ENCODE results near the gene PARP15.

The PARP15 gene

DNA sequence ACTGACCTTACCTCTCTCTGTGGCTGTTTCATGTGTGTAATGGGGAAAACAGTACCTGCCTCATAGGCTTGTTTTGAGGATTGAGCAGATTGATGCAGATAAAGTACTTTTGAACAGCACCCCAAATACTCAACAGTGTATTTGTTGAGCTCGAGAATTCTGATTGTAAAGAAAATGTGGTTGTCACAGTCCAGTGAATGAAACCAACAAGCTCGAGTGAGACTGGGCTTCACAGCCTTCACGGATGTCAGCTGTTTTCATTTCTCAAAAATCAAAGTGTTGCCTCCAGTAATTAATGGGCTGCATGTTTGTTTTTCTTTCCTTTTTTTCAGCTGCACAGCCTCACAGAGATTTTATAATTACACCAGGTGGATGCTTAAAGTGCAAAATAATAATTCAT, 43.7 kb downstream of the PARP15 start:
- no peak for TF ChIP-seq PAX5 (IDR thresholded peaks at IDR 0.05; ENCODE audit: insufficient read depth, low read length, severe bottlenecking)
- no peak for TF ChIP-seq POLR2AphosphoS5 (IDR thresholded peaks at IDR 0.05; ENCODE audit: low read depth, low read length)
- no peak; the same call in 1 of the 2 replicates for TF ChIP-seq SPI1 (IDR thresholded peaks at IDR 0.05; ENCODE audit: low read depth, low read length)
- no peak for TF ChIP-seq TAF1 (IDR thresholded peaks at IDR 0.05; ENCODE audit: low read depth, low read length)
- no peak for TF ChIP-seq POU2F2 (IDR thresholded peaks at IDR 0.05; ENCODE audit: low read depth, low read length)
- no peak for TF ChIP-seq POLR2A (IDR thresholded peaks at IDR 0.05; ENCODE audit: low read depth, low read length)
- FAIRE-seq, result peak; percentile 45
- no peak for DNase-seq (ENCODE audit: insufficient read length, low spot score)

- TF ChIP-seq SPI1 (IDR thresholded peaks at IDR 0.05; ENCODE audit: low read depth, low read length) (peak; percentile 52), PAX5 (IDR thresholded peaks at IDR 0.05; ENCODE audit: insufficient read depth, low read length, severe bottlenecking) (no peak), POLR2A (IDR thresholded peaks at IDR 0.05; ENCODE audit: low read depth, low read length) (no peak), POLR2AphosphoS5 (IDR thresholded peaks at IDR 0.05; ENCODE audit: low read depth, low read length) (no peak), TAF1 (IDR thresholded peaks at IDR 0.05; ENCODE audit: low read depth, low read length) (no peak), POU2F2 (IDR thresholded peaks at IDR 0.05; ENCODE audit: low read depth, low read length) (no peak)
Measured at GRCh38 chr3:122623031-122623829, 45.8 kb downstream of the PARP15 start.

DNA sequence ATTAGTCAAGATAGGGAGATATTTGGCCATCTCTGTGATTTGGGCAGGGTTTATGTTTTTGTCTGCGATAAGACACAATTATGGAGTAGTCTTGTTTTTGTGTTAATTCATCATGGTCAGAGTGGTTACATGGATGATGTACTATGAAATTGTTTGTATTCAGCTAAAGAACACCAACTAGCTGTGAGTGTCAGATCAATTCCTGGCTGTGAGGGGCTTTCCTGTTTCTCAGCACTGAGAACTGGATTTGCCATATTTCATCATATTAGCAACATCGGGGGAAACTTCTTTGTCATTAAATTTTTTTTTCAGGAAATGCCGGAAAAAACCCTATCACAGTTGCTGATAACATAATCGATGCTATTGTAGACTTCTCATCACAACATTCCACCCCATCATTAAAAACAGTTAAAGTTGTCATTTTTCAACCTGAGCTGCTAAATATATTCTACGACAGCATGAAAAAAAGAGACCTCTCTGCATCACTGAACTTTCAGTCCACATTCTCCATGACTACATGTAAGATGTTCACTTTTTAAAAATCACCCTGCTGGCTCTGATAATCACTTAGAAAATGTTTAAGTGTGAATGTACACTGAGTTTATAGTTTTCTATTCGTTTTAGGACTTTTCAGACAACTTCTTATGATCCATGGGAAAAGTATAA, 49.2 kb downstream of the PARP15 start:
- FAIRE-seq, result peak; percentile 57
- TF ChIP-seq POU2F2 (IDR thresholded peaks at IDR 0.05; ENCODE audit: low read depth, low read length) (no peak), SPI1 (IDR thresholded peaks at IDR 0.05; ENCODE audit: low read depth, low read length) (no peak), POLR2AphosphoS5 (IDR thresholded peaks at IDR 0.05; ENCODE audit: low read depth, low read length) (no peak), TAF1 (IDR thresholded peaks at IDR 0.05; ENCODE audit: low read depth, low read length) (no peak), POLR2A (IDR thresholded peaks at IDR 0.05; ENCODE audit: low read depth, low read length) (no peak), PAX5 (IDR thresholded peaks at IDR 0.05; ENCODE audit: insufficient read depth, low read length, severe bottlenecking) (no peak)
- DNase-seq (ENCODE audit: insufficient read length, low spot score), result no peak

More at GRCh38 chr3:122623031-122623829, 45.8 kb downstream of the PARP15 start:
- FAIRE-seq (no peak), DNase-seq (ENCODE audit: insufficient read length, low spot score) (no peak)

GRCh38 chr3:122627301-122627700, 49.9 kb downstream of the PARP15 start:
- DNase-seq (ENCODE audit: insufficient read length, low spot score) (no peak), FAIRE-seq (peak; percentile 43)
- TF ChIP-seq TAF1 (IDR thresholded peaks at IDR 0.05; ENCODE audit: low read depth, low read length), result no peak
- no peak for TF ChIP-seq POLR2A (IDR thresholded peaks at IDR 0.05; ENCODE audit: low read depth, low read length)

DNA sequence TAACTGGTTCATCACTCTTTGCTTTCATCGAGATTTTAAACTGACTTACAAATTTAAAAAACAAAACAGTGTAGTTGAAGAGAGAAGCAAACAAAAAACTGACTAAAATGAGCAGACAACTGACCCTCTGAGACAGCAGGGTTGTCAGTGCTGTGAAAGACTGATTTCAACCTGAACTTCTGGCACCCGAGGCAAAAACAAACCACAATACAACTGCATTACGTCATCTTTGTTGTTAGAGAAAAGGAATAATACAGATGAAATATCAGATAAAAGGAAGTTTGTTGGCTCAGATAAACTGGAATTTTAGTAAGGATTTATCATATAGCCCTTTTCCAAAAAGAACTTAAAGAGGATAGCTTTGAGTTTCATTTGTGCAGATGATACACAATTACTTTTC, 51.1 kb downstream of the PARP15 start:
- FAIRE-seq (no peak), DNase-seq (ENCODE audit: insufficient read length, low spot score) (no peak)
- TF ChIP-seq PAX5 (IDR thresholded peaks at IDR 0.05; ENCODE audit: insufficient read depth, low read length, severe bottlenecking) (no peak), POLR2A (IDR thresholded peaks at IDR 0.05; ENCODE audit: low read depth, low read length) (no peak), POLR2AphosphoS5 (IDR thresholded peaks at IDR 0.05; ENCODE audit: low read depth, low read length) (no peak), TAF1 (IDR thresholded peaks at IDR 0.05; ENCODE audit: low read depth, low read length) (no peak)

DNA sequence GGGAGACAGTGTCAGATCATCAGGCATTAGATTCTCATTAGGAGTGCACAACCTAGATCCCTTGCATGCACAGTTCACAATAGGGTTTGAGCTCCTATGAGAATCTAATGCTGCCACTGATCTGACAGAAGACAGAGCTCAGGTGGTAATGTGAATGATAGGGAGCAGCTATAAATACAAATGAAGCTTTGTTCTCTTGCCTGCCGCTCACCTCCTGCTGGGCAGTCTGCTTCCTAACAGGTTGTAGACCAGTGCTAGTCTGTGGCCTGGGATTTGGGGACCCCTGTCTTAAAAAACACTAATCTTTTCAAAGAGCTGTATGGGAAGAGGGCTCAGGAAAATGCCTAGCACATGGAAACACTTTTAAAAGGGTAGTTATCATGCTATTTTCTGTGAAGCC, 52.3 kb downstream of the PARP15 start:
- TF ChIP-seq PAX5 (IDR thresholded peaks at IDR 0.05; ENCODE audit: insufficient read depth, low read length, severe bottlenecking) (no peak), POU2F2 (IDR thresholded peaks at IDR 0.05; ENCODE audit: low read depth, low read length) (no peak), POLR2A (IDR thresholded peaks at IDR 0.05; ENCODE audit: low read depth, low read length) (no peak), SPI1 (IDR thresholded peaks at IDR 0.05; ENCODE audit: low read depth, low read length) (no peak)

GRCh38 chr3:122635789-122636188, 58.3 kb downstream of the PARP15 start:
- DNase-seq (ENCODE audit: insufficient read length, low spot score) (no peak), FAIRE-seq (no peak)
- TF ChIP-seq TAF1 (IDR thresholded peaks at IDR 0.05; ENCODE audit: low read depth, low read length) (no peak), SPI1 (IDR thresholded peaks at IDR 0.05; ENCODE audit: low read depth, low read length) (no peak), POLR2A (IDR thresholded peaks at IDR 0.05; ENCODE audit: low read depth, low read length) (no peak), PAX5 (IDR thresholded peaks at IDR 0.05; ENCODE audit: insufficient read depth, low read length, severe bottlenecking) (no peak), POU2F2 (IDR thresholded peaks at IDR 0.05; ENCODE audit: low read depth, low read length) (no peak), POLR2AphosphoS5 (IDR thresholded peaks at IDR 0.05; ENCODE audit: low read depth, low read length) (no peak)

More for the DNA sequence above, 52.3 kb downstream of the PARP15 start:
- FAIRE-seq (no peak), DNase-seq (ENCODE audit: insufficient read length, low spot score) (no peak)

DNA sequence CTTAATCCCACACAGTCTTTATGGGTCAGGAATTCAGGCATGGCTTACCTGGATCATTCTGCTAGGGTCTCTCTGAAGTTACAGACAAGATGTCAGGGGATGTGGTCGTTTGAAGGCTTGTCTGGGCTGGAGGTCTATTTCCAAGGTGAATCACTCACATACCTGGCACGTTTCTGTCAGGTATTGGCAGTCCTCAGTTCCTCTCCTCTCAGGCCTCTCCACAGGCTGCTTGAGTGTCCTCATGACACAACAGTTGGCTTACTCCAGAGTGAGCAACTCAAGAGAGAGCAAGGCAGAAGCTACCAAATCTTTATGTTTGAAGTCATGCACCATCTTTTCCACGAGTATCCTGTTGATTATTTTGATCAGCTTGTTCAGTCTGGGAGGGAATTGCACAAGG, 59.2 kb downstream of the PARP15 start:
- TF ChIP-seq TAF1 (IDR thresholded peaks at IDR 0.05; ENCODE audit: low read depth, low read length) (no peak), POU2F2 (IDR thresholded peaks at IDR 0.05; ENCODE audit: low read depth, low read length) (no peak), PAX5 (IDR thresholded peaks at IDR 0.05; ENCODE audit: insufficient read depth, low read length, severe bottlenecking) (no peak), POLR2A (IDR thresholded peaks at IDR 0.05; ENCODE audit: low read depth, low read length) (no peak), SPI1 (IDR thresholded peaks at IDR 0.05; ENCODE audit: low read depth, low read length) (no peak), POLR2AphosphoS5 (IDR thresholded peaks at IDR 0.05; ENCODE audit: low read depth, low read length) (no peak)
- no peak for DNase-seq (ENCODE audit: insufficient read length, low spot score)
- FAIRE-seq, result no peak

- TF ChIP-seq POLR2AphosphoS5 (IDR thresholded peaks at IDR 0.05; ENCODE audit: low read depth, low read length), result no peak
- TF ChIP-seq SPI1 (IDR thresholded peaks at IDR 0.05; ENCODE audit: low read depth, low read length), result no peak
- TF ChIP-seq PAX5 (IDR thresholded peaks at IDR 0.05; ENCODE audit: insufficient read depth, low read length, severe bottlenecking), result no peak
- TF ChIP-seq POU2F2 (IDR thresholded peaks at IDR 0.05; ENCODE audit: low read depth, low read length), result no peak
- TF ChIP-seq POLR2A (IDR thresholded peaks at IDR 0.05; ENCODE audit: low read depth, low read length), result no peak
- TF ChIP-seq TAF1 (IDR thresholded peaks at IDR 0.05; ENCODE audit: low read depth, low read length), result no peak
- no peak for DNase-seq (ENCODE audit: insufficient read length, low spot score)
- no peak for FAIRE-seq
Measured at GRCh38 chr3:122640437-122640999, 63.1 kb downstream of the PARP15 start.

Measured in GM12891 (cell line).